Parathyroid adenoma (tissue), 2 donors: ENCODE results near the gene GPX2.

Experiments
- H2AFZ ChIP-seq: fragments of 300-600 bp; sonication (generic); one replicate; pipeline ENCODE4 v1.7.0; 2017; ENCODE audit warnings: antibody characterized with exemption, mild to moderate bottlenecking
- H3K27ac ChIP-seq: fragments of 300-600 bp; sonication (generic); one replicate; pipeline ENCODE4 v1.7.0; 2017
- H3K27me3 ChIP-seq: fragments of 300-600 bp; sonication (generic); one replicate; pipeline ENCODE4 v1.7.0; 2017; ENCODE audit warnings: low read length; ENCODE audit not compliant: control insufficient read depth, insufficient read depth
- H3K36me3 ChIP-seq: fragments of 300-600 bp; sonication (generic); one replicate; pipeline ENCODE4 v1.7.0; 2017; ENCODE audit warnings: low read length; ENCODE audit not compliant: control insufficient read depth, insufficient read depth
- H3K4me1 ChIP-seq: fragments of 300-600 bp; sonication (generic); one replicate; pipeline ENCODE4 v1.7.0; 2017; ENCODE audit warnings: control low read depth
- H3K4me2 ChIP-seq: fragments of 300-600 bp; sonication (generic); one replicate; pipeline ENCODE4 v1.7.0; 2017; ENCODE audit warnings: low read length
- H3K4me3 ChIP-seq: fragments of 300-600 bp; sonication (generic); one replicate; pipeline ENCODE4 v1.7.0; 2017; ENCODE audit warnings: low read depth, low read length
- H3K79me2 ChIP-seq: fragments of 300-600 bp; sonication (generic); one replicate; pipeline ENCODE4 v1.7.0; 2017; ENCODE audit warnings: control low read depth
- H3K9ac ChIP-seq: fragments of 300-600 bp; sonication (generic); one replicate; pipeline ENCODE4 v1.7.0; 2017; ENCODE audit warnings: mild to moderate bottlenecking
- H3K9me3 ChIP-seq: fragments of 300-600 bp; sonication (generic); one replicate; pipeline ENCODE4 v1.7.0; 2017; ENCODE audit warnings: low read length; ENCODE audit not compliant: control insufficient read depth
- TF ChIP-seq, protein P1 (sequence below): fragments of 300-600 bp; sonication (generic); IDR thresholded peaks from one replicate; pipeline ENCODE4 v1.7.0; 2017; ENCODE audit warnings: antibody characterized with exemption, mild to moderate bottlenecking
- donor health status: primary hyperparathyroidism.

Gene GPX2

DNA sequence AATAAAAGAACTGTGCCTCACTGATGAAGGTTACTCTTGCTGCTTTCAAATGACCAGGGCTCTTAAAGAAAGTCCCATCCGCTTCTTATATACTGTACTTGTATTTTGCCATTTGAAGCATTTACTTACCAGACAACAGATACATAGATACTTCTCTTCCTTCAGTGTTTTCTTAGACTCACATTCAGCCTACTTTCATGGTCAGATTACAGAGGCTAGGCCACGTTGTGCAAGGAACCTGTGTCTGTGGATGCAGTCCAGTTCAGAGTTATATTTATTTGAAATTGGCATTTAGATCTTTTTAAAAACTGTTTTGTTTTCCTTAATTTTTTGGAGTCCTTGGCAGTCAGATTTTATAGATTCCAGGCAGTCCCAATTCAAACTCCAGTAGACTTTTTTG is 22.1 kb downstream of the GPX2 start:
- H3K4me2 ChIP-seq: no peak overlapping the region
- H3K9me3 ChIP-seq: no peaks in the 10 kb centered on the region
- H3K9ac ChIP-seq: no peak overlapping the region
- TF ChIP-seq, protein P1, sequence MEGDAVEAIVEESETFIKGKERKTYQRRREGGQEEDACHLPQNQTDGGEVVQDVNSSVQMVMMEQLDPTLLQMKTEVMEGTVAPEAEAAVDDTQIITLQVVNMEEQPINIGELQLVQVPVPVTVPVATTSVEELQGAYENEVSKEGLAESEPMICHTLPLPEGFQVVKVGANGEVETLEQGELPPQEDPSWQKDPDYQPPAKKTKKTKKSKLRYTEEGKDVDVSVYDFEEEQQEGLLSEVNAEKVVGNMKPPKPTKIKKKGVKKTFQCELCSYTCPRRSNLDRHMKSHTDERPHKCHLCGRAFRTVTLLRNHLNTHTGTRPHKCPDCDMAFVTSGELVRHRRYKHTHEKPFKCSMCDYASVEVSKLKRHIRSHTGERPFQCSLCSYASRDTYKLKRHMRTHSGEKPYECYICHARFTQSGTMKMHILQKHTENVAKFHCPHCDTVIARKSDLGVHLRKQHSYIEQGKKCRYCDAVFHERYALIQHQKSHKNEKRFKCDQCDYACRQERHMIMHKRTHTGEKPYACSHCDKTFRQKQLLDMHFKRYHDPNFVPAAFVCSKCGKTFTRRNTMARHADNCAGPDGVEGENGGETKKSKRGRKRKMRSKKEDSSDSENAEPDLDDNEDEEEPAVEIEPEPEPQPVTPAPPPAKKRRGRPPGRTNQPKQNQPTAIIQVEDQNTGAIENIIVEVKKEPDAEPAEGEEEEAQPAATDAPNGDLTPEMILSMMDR: no peak
- H3K27me3 ChIP-seq: no peaks in the 10 kb centered on the region
- no peaks in the 10 kb centered on the region for H3K4me1 ChIP-seq
- peaks cover 42% of the 10 kb centered on the region for H3K79me2 ChIP-seq
- H3K36me3 ChIP-seq: no peaks in the 10 kb centered on the region
- no peak overlapping the region for H2AFZ ChIP-seq
- no peak overlapping the region for H3K27ac ChIP-seq
- H3K4me3 ChIP-seq: no peak overlapping the region

DNA sequence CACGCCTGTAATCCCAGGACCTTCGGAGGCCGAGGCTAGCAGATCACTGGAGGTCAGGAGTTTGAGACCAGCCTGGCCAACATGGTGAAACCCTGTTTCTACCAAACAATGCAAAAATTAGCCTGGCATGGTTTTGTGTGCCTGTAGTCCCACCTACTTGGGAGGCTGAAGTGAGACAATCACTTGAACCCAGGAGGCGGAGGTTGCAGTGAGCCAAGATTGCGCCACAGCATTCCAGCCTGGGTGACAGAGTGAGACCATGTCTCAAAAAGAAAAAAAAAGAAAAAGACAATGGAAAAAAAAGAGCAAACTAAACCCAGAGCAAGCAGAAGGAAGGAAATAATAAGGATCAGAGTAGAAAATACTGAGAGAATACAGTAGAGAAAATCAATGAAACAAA is 22.9 kb downstream of the GPX2 start:
- TF ChIP-seq, protein P1: no peak
- Histone ChIP-seq H3K4me1 (no peaks in the 10 kb centered on the region), H2AFZ (no peak overlapping the region), H3K79me2 (peaks cover 48% of the 10 kb centered on the region), H3K27me3 (no peaks in the 10 kb centered on the region), H3K27ac (no peak overlapping the region), H3K36me3 (no peaks in the 10 kb centered on the region), H3K4me3 (no peak overlapping the region), H3K9me3 (no peaks in the 10 kb centered on the region), H3K4me2 (no peak overlapping the region), H3K9ac (no peak overlapping the region)

DNA sequence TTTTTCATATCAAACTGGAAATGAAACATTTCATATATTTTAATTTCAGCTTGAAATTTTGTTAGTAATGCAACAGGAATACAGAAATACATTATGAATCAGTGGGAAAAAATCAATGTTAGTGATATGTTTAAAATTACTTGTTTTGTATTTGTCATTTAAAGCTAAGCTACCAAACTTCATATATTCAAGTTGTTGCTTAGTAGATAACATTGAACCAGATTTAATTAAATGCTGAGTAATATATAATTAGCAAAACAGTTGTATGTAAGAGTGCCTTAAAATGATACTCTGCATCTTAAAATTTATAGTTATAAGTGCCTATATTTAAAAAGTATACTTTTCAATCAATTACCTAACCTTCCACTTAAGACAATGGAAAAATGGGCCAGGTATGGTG is 23.3 kb downstream of the GPX2 start:
- H3K4me2 ChIP-seq: no peak overlapping the region

GRCh38 chr14:64918216-64918615 is 24.3 kb downstream of the GPX2 start:
- no peak overlapping the region for H3K9ac ChIP-seq
- H3K4me3 ChIP-seq: no peak overlapping the region
- H3K9me3 ChIP-seq: no peaks in the 10 kb centered on the region
- no peaks in the 10 kb centered on the region for H3K27me3 ChIP-seq
- peaks cover 49% of the 10 kb centered on the region for H3K79me2 ChIP-seq
- H2AFZ ChIP-seq: no peak overlapping the region
- no peak overlapping the region for H3K27ac ChIP-seq
- TF ChIP-seq, protein P1: no peak
- H3K36me3 ChIP-seq: no peaks in the 10 kb centered on the region
- peaks cover 5% of the 10 kb centered on the region for H3K4me1 ChIP-seq
- H3K4me2 ChIP-seq: no peak overlapping the region

More for the DNA sequence above, 23.3 kb downstream of the GPX2 start:
- no peak overlapping the region for H3K27ac ChIP-seq
- no peaks in the 10 kb centered on the region for H3K27me3 ChIP-seq
- H3K36me3 ChIP-seq: no peaks in the 10 kb centered on the region
- no peak overlapping the region for H3K9ac ChIP-seq
- peaks cover 51% of the 10 kb centered on the region for H3K79me2 ChIP-seq
- no peaks in the 10 kb centered on the region for H3K4me1 ChIP-seq
- H2AFZ ChIP-seq: no peak overlapping the region
- H3K9me3 ChIP-seq: no peaks in the 10 kb centered on the region
- no peak overlapping the region for H3K4me3 ChIP-seq
- TF ChIP-seq, protein P1: no peak

DNA sequence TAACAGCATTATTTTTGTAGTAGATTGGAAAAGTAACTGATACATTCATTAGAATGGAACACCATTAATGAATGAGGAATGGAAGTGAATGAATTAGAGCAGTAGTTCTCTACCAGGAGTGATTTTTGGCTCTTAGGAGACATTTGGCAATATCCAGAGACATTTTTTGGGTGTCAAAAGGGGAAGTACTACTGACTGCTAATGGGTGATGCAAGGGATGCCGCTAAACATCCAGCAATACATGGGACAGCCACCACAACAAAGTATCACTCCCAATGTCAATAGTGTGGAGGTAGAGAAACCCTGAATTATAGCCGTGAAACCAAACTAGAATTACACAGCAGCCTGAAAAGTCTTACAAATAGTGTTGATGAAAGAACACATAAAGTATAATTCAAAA is 26.7 kb downstream of the GPX2 start:
- H3K27ac ChIP-seq: no peak overlapping the region
- peak overlapping the region; percentile 77 for H3K4me2 ChIP-seq
- peaks cover 45% of the 10 kb centered on the region for H3K79me2 ChIP-seq
- no peak overlapping the region for H2AFZ ChIP-seq
- TF ChIP-seq, protein P1: no peak
- H3K9me3 ChIP-seq: no peaks in the 10 kb centered on the region
- no peaks in the 10 kb centered on the region for H3K27me3 ChIP-seq
- H3K4me3 ChIP-seq: no peak overlapping the region
- H3K36me3 ChIP-seq: no peaks in the 10 kb centered on the region
- H3K9ac ChIP-seq: no peak overlapping the region
- H3K4me1 ChIP-seq: peaks cover 5% of the 10 kb centered on the region
